SK-MEL-5 (cell line): ENCODE measurements around the gene SYT2. TPM values are rescaled to one million over a fixed set of nuclear protein-coding genes. Genes with fewer than 3 reads are reported as not detected.
"Not testable (repeated sequence)": the region's sequence is repeated elsewhere in the genome, so short reads cannot be mapped to it uniquely, and the experiment has no call there.

Experiments used
- DNase-seq: peaks from one replicate; pipeline ENCODE4 v3.0.0-alpha.2; 2016; ENCODE audit warnings: low read depth, low spot score
- in situ Hi-C: cut with HindIII; loops from 2 replicates; pipeline ENCODE4 v1.10.0; 2016; ENCODE audit warnings: low sequenced_read_pairs, high pct_unique_total_duplicates, low pct_unique_long_range_greater_than_20kb
- total RNA-seq: library from RNA; depleted of rRNA; stranded (reverse); fragments of >200 nt; shearing (Covaris generic); gene quantifications from 2 replicates; pipeline ENCODE4 v1.2.3, GENCODE V29; 2014

SYT2 gene
- total RNA-seq, 1 experiment from 2014 or later = not detected

DNA sequence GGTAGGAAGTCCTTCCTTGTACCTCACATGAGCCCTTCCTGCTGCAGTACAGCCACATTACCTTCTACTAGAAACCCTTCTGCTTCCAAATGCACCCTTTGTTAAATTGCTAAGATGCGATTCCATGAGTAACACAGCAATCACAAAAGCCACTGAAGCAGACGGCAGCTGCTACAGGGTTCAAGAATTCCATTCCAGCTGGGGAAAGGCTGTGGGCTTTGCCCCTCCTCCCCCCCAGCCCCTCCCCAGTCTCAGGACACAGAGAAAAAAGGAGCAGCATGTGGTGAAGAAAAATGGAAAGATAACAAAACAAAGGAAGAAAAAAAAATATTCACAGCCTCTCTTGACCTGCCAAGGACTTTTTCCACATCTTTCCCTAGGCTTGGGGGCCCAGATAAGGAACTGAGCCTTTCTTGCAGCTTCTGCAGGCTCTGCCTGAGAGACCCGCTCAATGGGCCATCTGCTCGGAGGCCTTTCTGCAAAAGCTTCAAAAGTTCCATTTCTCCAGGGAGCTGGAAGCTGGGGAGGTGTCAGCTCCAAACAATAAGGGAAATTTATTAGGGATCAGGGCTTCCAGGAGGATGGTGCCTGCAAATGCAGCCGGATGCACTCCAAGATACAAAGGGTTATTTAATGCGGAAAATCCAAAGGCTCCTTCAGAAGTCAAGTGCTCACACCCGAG, 72.1 kb downstream of the SYT2 start:
- in situ Hi-C loops = no loop called here
- DNase-seq = no peak

DNA sequence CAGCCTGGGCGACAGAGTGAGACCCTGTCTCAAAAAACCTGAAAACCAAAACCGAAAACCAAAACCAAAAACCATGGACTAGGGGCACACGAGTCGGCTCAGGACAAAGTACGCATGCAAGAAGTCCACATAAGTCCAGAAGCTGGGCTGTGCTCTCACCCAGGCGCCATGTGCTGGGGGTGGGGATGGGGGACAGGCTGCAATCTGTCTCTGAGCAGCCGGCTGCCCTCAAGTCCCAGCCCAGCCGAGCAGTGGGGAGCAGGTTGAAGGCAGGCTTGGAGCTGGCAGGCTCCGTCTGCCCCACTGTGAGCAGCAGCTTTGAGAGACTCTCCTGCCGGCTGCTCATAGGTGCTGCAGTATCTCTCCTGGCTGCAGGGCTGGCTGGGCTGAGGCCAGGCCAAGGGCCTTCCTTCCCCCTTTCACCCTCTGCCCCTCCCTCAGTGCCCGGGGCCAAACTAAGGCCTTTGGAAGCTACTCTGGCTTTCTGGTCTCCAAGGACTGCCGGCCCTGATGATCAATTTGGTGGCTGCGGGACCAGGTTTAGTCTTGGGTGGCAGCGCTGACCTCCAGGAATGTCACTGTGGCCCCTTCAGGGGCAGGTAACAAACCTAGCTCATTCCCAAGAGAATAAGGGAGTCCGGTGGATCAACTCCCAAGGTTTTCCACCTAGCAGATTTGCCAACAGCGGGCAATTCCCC, 72.8 kb downstream of the SYT2 start:
- DNase-seq, in situ Hi-C loops: not testable (repeated sequence)

DNA sequence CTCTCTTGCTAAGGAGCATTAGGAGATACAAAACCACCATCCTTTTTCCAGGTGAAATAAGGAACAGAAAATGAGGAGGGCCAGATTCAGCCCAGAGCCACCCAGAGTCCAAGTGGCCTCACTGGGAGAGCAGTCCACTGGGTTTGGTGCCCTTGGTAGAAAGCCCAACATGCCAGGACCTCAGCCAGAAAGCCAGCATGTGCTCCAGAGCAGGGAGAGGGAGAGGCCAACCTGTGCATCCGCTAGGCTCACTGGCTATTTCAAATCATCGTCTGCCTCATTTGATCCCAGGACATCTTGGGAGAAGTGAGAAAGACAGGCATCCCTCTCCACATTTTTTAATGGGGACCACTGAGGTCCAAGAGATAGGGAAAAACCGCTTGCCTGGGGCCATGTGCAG, 74.1 kb downstream of the SYT2 start:
- in situ Hi-C loops, DNase-seq: not testable (repeated sequence)

DNA sequence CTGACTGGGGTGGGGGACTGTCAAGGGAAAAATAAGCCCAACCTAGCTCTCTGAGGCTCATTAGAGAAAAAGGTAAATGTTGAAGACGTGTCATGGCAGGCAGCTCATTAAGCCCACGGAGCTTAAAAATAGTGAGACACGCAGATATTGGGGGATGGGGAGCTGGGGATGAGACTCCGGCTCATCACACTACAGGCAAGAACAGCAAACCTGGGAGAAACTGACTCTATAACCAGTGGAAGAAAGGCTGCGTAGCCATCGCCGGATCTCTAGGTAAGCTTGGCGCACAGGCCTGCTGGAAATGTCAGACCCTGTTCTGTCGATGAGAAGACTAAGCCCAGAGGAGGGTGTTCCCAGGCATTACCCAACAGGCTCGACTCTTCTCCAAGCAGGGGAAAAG, 78.0 kb downstream of the SYT2 start:
- in situ Hi-C loops = no loop called here
- DNase-seq = no peak

DNA sequence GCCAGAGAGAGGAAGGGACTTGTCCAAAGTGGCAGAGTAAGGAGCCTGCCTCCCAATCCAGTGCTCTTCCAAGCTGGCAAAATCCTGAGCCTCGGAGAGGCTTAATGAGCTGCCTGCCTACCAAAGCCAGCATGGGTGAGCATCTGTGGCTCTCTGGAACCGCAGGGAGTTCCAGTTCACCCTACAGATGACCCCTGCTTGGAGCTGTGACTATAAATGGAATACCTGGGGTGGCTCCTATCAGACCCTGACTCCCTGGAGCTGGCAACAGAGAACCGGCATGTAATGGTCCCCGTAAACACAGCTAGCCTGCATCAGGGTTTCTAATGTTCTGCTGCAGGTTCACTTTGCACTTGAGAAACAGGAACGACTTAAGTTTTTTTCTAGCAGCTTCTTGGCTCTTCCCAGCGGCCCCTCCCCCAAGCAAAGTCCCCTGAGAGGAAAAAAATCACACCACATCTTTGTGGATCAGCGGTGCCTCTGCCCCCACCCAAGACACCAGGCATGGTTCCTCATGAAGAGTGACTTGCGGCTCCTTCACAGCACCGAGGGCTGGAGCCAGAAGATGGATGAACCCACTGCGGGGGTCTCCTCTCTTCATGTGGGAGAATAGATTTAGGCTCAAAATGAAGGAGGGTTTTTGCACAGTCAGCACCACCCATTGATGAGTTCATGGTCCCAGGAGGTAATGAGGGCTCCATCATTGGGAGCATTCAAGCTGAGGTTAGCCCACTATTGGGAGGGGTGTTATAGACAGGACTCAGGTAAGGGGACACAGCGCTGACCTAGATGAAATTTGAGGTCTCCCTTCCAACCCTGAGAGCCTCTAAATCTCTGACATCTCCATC, 79.0 kb downstream of the SYT2 start:
- DNase-seq = no peak
- in situ Hi-C loops = no loop called here

DNA sequence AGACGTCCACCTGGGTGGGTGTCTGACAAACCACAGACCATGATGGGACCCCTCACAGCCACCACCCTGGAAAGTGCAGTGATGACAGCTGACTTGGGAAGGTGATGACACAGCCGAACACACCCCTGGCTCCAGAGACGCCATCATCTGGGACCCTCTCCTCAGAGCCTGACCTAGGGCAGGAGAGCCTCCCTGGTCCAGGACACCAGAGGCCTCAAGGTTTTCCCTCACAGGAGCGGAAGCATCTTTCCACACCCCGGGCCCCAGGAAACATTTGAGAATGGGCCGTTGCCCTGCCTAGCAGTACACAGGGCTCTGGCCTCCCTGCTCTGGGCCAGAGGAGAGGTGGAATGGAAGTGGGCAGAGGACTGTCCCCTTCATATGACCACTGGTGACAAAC, 79.7 kb downstream of the SYT2 start:
- in situ Hi-C loops = no loop called here
- DNase-seq = no peak

DNA sequence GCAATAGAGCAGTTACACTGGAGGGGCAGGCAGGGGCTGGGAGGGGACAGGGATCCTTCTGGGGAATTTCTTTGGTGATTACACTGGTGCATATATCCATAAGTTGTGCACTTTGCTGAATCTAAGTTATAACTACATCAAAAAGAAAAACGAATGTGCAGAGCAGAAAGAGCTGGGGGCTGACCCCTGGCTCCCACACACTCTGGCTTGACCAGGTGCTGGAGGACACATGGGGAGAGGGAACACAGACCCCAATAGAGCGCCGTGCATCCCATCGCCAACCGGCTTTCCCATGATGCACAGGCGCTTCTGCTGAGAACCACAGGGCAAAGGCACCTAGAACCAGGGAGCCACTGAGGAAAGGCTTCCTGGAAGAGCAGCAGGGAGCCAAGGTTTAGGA, 80.2 kb downstream of the SYT2 start:
- DNase-seq, in situ Hi-C loops: not testable (repeated sequence)

DNA sequence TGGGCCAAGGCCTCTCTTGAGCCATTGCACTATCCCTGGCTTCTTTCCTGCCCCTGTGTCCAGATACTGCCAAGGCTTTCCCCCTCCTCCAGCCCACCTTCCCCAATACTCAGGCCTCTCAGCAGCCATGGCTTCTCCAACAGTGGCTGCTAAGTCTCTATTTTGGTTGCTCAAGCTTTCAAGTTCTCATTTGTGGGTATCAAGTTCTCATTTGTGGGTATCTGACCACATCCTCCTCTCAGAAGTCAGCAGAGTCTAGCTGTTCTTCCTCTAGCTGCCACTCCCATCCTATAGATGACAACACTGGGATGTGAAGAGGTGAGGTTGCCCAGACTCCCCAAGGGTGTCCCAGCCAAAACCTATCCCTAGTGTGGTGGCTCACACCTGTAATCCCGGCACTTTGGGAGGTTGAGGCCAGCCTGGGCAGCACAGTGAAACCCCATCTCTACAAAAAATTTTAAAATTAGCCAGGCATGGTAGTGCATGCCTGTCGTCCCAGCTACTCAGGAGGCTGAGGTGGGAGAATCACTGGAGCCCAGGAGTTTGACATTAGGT, 80.9 kb downstream of the SYT2 start:
- in situ Hi-C loops = not testable (repeated sequence)

DNA sequence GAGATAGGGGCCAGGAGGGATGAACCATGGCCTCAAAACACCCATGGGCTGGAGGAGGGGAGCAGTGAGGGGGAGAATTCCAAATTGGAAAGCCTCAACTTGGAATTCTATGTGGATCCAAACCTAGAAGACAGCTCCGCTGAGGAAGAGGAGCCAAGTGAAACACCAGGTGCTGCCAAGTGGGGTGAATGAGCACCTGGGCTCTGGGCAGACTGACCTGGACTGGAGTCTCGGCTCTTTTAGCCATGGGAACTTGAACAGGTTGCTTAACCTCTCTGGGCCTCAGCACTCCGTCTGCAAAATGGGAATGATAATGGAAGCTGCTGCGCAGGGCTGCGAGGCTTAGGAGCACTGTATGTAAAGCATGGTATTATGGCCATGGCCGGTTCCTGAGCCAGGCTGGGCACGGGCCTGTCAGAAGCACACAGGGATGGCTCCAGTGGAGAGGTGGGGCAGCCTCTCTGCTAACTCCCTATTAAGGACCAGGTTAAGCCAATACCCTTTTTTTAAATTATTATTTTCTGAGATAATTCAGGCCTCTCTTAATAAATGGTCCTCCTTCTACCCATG, 81.5 kb downstream of the SYT2 start:
- in situ Hi-C loops = no loop called here

More for the DNA sequence above, 80.9 kb downstream of the SYT2 start:
- DNase-seq = not testable (repeated sequence)

DNA sequence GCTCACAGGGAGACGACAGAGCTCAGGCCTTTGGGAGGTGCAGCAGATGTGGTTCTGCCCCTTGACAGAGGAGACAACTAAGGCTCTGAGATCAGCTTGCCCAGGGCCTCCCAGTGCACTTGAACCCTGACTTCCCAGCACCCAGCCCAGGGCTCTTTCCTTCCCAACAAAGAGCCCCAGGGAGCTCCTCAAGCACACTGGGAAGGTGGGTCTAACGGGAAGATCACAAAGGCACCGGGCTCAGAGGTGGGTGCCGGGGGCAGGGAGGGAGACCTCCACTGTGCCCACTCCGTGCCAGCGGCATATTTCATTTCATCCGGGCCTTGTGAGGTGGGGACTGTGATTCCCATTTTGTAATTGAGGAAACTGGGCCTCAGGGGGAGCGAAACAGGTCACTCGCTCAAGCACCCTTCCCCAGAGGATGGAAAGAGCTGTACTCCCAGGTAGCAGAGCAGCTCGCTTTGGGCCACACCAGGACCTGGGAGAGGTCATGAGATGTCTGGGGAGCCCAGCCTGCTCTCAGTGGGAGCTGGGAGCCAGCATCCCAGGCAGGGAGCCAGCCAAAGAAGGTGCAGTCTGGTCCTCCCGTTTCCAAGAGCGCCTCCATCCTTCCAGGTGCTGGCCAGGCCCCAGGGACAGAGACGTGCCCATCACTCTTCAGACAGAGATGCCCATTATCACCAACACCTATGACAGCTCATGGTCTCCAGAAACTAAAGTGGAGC, 82.3 kb downstream of the SYT2 start:
- in situ Hi-C loops = no loop called here
- no peak for DNase-seq

More for the DNA sequence above, 81.5 kb downstream of the SYT2 start:
- no peak for DNase-seq

DNA sequence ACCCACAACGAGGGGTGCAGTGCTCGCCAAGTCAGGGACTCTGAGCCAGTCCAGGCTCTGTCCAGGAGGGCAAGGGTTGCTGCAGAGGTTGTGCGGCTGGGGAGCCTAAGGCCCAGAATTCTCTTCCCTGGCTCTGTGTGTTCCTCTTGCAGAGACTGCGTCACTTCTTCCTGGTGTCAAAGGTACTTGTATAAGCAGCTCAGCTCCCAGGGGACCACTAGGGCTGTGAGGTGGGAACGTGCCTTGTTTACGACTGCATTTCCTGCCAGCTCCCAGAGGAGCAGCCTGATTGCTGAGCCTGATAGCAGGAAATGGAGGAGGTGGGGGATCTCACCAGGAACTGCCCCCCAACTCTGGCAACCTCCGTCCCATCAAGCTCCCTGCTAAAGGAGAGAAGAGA, 83.2 kb downstream of the SYT2 start:
- in situ Hi-C loops, DNase-seq: not testable (repeated sequence)

DNA sequence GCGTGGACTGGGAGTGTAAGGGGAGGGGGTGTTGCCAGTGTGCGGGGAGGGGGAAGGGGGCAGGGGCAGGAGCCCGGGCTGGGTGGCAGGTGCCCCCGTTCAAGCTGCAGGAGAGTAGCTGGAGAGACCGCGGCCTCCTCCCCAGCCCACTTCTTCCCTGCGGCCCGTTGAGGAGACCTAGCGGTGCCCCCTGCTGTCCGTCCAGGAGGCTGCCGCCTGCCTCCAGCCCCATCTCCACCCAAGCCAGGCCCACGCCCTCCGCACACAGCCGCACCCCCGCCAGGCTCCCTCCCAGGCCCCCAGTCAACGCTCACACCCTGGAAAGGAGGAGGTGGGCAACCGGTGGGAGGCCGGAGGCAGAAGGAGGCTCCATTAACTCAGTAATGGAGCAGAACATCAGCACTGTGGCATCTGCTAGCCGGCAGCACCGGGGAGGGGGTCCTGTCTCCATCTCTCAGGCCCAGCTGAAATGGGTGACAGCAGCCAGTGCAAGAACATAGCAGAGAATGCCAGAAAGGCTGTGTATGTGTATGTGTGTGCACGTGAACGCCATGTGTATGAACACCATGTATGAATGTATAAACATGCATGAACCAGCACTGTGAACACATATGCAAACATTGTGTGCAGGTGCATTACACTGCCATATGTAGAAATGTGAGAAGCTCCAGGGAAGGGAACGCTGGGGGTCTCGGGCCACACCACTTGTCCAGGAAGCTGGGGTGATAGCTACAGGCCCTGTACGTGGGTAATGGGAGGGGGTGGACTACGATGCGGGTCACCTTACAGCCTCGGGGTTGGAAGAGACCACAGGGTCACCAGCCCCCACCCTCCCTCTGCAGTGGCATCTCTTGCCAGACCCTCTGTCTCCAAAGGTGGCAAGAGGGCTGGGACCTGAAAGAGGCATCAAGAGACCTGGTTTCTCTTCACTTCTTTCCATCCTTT, 84.6 kb downstream of the SYT2 start:
- in situ Hi-C loops = no loop called here
- DNase-seq = peak; percentile 74

DNA sequence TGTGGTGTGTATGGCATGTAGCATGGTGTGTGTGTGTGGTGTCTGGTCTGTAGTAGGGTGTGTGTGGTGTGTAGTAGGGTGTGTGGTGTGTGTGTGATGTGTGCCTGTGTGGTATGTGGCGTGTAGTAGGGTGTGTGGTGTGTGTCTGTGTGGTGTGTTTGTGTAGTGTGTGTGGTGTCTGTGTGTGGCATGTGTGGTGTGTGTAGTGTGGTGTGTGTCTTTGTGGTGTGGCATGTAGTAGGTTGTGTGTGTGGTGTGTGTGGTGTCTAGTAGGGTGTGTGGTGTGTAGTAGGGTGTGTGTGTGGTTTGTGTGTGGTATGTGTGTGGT, 85.5 kb downstream of the SYT2 start:
- in situ Hi-C loops = no loop called here
- no peak for DNase-seq

DNA sequence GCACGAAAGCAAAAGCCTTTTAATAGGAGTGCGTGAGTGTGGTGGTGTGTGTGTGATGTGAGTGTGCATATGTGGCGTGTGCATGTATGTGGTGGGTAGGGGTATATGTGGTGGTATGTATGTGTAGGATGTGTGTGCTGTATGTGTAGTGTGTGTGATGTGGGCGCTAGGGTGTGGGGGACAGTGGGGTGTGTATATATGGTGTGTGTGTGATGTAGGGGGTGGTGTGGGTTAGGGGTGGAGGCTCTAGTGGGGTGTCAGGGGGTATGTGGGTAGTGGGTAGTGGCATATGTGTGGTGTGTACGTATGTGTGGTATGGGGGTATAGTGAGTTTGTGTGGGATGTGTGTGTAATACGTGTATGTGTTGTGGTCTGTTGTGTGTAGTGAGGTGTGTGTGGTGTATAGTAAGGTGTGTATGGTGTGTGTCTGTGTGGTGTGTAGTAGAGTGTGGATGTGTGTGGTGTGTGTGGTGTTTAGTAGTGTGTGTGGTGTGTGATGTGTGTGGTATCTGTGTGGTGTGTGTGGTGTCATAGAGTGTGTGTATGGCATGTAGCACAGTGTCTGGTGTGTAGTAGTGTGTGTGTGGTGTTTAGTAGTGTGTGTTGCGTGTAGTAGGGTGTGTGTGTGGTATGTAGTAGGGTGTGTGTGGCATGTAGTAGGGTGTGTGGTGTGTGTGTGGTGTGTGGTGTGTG, 86.0 kb downstream of the SYT2 start:
- no peak for DNase-seq
- in situ Hi-C loops = no loop called here

DNA sequence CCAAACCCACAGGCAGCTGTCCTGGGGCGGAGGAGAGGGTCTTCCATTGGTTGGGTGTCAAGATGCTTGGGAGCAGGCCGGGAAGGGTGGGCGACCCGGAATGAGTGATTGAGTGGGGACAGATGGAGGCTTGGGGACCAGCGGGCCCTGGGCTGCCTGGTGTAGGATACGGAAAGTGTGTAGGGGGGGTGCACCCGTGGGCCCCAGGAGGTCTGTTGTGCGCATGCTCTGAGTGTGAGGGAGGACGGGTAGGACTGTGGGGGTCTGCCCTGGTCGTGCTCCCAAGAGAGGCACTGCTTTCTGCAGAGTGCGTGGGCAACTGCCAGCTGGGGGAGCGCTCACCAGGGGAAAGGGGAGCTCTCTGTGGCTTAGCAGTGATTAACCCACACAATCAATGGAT, 86.8 kb downstream of the SYT2 start:
- DNase-seq, in situ Hi-C loops: not testable (repeated sequence)

DNA sequence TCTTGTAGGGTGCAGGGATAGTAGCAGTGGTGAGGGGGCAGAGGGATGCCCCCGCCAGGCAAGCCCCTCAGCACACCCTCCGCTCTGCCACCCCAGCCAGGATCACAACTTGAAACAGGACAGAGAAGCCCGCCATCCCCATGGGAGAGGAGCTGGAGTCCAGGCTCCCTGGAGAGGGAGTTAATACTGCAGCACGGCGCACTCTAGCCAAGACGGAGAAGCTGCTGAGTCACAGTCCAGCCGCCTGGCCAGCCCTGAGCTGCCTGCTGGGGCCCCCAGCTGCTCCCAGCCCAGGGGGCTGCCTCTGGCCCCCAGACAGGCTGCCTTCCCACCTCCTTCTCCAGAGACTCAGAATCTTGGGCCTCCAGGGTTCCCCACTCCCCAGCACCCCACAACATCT, 87.2 kb downstream of the SYT2 start:
- DNase-seq = no peak
- in situ Hi-C loops = no loop called here
